T-cell (primary cell): ENCODE results near the gene RETREG1. TPM values are rescaled to one million over a fixed set of nuclear protein-coding genes. Genes with fewer than 3 reads are reported as not detected.

Source experiments
- ATAC-seq, 4 experiments: fragments of 200-7000 bp in 3 of 4; fragments of 150-1000 bp in 1 of 4; cut with Tn5 transposase; replicated peaks in 1 of 4; 1 replicate in 3 of 4; 2 replicates in 1 of 4; pipeline ENCODE4 v1.10.0; 2021; ENCODE audit warnings: moderate library complexity in 3 of 4, mild to moderate bottlenecking in 2 of 4, moderate number of reproducible peaks in 1 of 4
- CTCF ChIA-PET, 2 donors: fragments of 300-600 bp; sonication (Branson Sonifier 250); formaldehyde crosslinking; loops; one replicate each; lab custom pipeline; 2022; ENCODE audit warnings: antibody characterized with exemption in 2 of 2; lab: Charles Lee
- POLR2A ChIA-PET, 2 donors: fragments of 300-600 bp; sonication (Branson Sonifier 250); formaldehyde crosslinking; loops; one replicate each; lab custom pipeline; 2022; ENCODE audit warnings: antibody characterized with exemption in 2 of 2; lab: Charles Lee
- DNase-seq, 35 experiments: peaks; one replicate each; pipeline versions ENCODE4 v3.0.0 to v3.0.0-alpha.2; 2013 to 2023
- H3K27ac ChIP-seq: one replicate; pipeline ENCODE4 v1.5.1; 2013; ENCODE audit warnings: low read length
- H3K27me3 ChIP-seq, 2 experiments: replicated peaks in 1 of 2; 1 replicate in 1 of 2; 2 replicates in 1 of 2; pipeline versions ENCODE4 v1.6.1 to v1.7.0; 2013; ENCODE audit warnings: low read length in 1 of 2, mixed read lengths in 1 of 2; ENCODE audit not compliant: control insufficient read depth in 2 of 2, insufficient read depth in 2 of 2; ENCODE audit errors: extremely low read depth in 1 of 2
- H3K36me3 ChIP-seq, 2 donors: 1 replicate in 1 of 2; 2 replicates in 1 of 2; pipeline versions ENCODE4 v1.6.1 to v1.7.0; 2013; ENCODE audit warnings: low read length in 1 of 2; ENCODE audit not compliant: control insufficient read depth in 2 of 2, insufficient read depth in 1 of 2; ENCODE audit errors: extremely low read depth in 1 of 2
- H3K4me1 ChIP-seq, 2 experiments: 1 replicate in 1 of 2; 2 replicates in 1 of 2; pipeline versions ENCODE4 v1.6.1 to v1.7.0; 2013; ENCODE audit warnings: low read length in 2 of 2, mixed read lengths in 1 of 2; ENCODE audit not compliant: insufficient read depth in 2 of 2, control insufficient read depth in 1 of 2; ENCODE audit errors: extremely low read depth in 1 of 2
- H3K4me3 ChIP-seq, 2 donors: 1 replicate in 1 of 2; 2 replicates in 1 of 2; pipeline versions ENCODE4 v1.5.1 to v1.7.0; 2013; ENCODE audit warnings: mild to moderate bottlenecking in 2 of 2, low read length in 1 of 2, moderate library complexity in 1 of 2; ENCODE audit not compliant: control insufficient read depth in 1 of 2; ENCODE audit errors: extremely low read depth in 1 of 2
- H3K9me3 ChIP-seq: 2 replicates; pipeline ENCODE4 v1.7.0; 2013
- H3K27ac Mint-ChIP-seq, 2 donors: one replicate each; pipeline ENCODE4 v1.8.0; 2020 to 2021; ENCODE audit warnings: mild to moderate bottlenecking in 2 of 2, mixed read lengths in 2 of 2
- H3K27me3 Mint-ChIP-seq, 2 donors: one replicate each; pipeline ENCODE4 v1.8.0; 2021 to 2022; ENCODE audit warnings: mixed read lengths in 2 of 2
- H3K36me3 Mint-ChIP-seq: one replicate; pipeline ENCODE4 v1.8.0; 2021; ENCODE audit warnings: mixed read lengths
- H3K4me1 Mint-ChIP-seq, 3 donors: one replicate each; pipeline ENCODE4 v1.8.0; 2020 to 2022; ENCODE audit warnings: mixed read lengths in 3 of 3, mild to moderate bottlenecking in 1 of 3
- H3K4me3 Mint-ChIP-seq, 3 donors: one replicate each; pipeline ENCODE4 v1.8.0; 2020 to 2022; ENCODE audit warnings: mild to moderate bottlenecking in 3 of 3, mixed read lengths in 3 of 3, moderate library complexity in 3 of 3
- H3K9me3 Mint-ChIP-seq, 3 donors: one replicate each; pipeline ENCODE4 v1.8.0; 2020 to 2022; ENCODE audit warnings: mixed read lengths in 3 of 3
- WGBS: methylation state at CpG from one replicate; pipeline ENCODE4 v1.1.5; 2013; ENCODE audit warnings: missing lambda C conversion rate; ENCODE audit not compliant: insufficient coverage; 5-methylcytosine and 5-hydroxymethylcytosine counted together
- total RNA-seq, 35 experiments: library from RNA in 6 of 35; stranded (reverse) in 6 of 35; fragments of 120-200 nt in 1 of 35; gene quantifications; one replicate each; pipeline versions ENCODE4 v1.2.1 to v1.2.4 and lab custom pipeline; 2013 to 2026

RETREG1 gene
- total RNA-seq, 5 donors from 2014 or later (not counting 1 experiment from before 2014, with no cell fraction given) = 41.0 to 72.1 (median 55.5) TPM

- Mint-ChIP-seq H3K27me3 (no peaks in the 10 kb centered on the region), H3K4me3 (no peak overlapping the region), H3K36me3 (peaks cover 32% of the 10 kb centered on the region), H3K27ac (no peak overlapping the region), H3K9me3 (peaks cover 0 to 1% (median 1%) of the 10 kb centered on the region in 3 donors), H3K4me1 (peaks cover 19 to 28% (median 25%) of the 10 kb centered on the region in 3 donors)
- H3K4me1 ChIP-seq = no peaks in the 10 kb centered on the region
- DNase-seq (no peak), ATAC-seq (no peak)
- WGBS = 90% methylated on average over 16 of the region's 17 CpGs
- ChIA-PET CTCF (no interaction called here), POLR2A (no interaction called here)
- no peaks in the 10 kb centered on the region for H3K9me3 ChIP-seq
- H3K36me3 ChIP-seq = peaks cover 0 to 13% of the 10 kb centered on the region in 2 donors
- H3K4me3 ChIP-seq = no peak overlapping the region
- no peaks in the 10 kb centered on the region for H3K27me3 ChIP-seq
- H3K27ac ChIP-seq = no peak overlapping the region
Observed at GRCh38 chr5:16505140-16505891, 111.5 kb downstream of the RETREG1 start.

GRCh38 chr5:16504571-16504970 is 112.2 kb downstream of the RETREG1 start:
- H3K9me3 ChIP-seq = no peaks in the 10 kb centered on the region
- H3K27ac ChIP-seq = no peak overlapping the region
- H3K4me3 ChIP-seq = no peak overlapping the region
- H3K9me3 Mint-ChIP-seq = peaks cover 0 to 5% (median 5%) of the 10 kb centered on the region in 3 donors
- H3K4me3 Mint-ChIP-seq = no peak overlapping the region
- H3K36me3 Mint-ChIP-seq = peaks cover 38% of the 10 kb centered on the region
- peaks cover 19 to 24% (median 22%) of the 10 kb centered on the region in 3 donors for H3K4me1 Mint-ChIP-seq
- ATAC-seq (no peak), DNase-seq (no peak)
- no peaks in the 10 kb centered on the region for H3K4me1 ChIP-seq
- POLR2A ChIA-PET = no interaction called here
- 81% methylated on average over 7 of the region's 10 CpGs for whole genome bisulfite sequencing
- H3K36me3 ChIP-seq = peaks cover 0 to 16% of the 10 kb centered on the region in 2 donors
- H3K27ac Mint-ChIP-seq = no peak overlapping the region
- no peaks in the 10 kb centered on the region for H3K27me3 ChIP-seq
- H3K27me3 Mint-ChIP-seq = no peaks in the 10 kb centered on the region
- CTCF ChIA-PET = no interaction called here

GRCh38 chr5:16502866-16503265 is 113.9 kb downstream of the RETREG1 start:
- ChIA-PET CTCF (interaction anchor here in 1 of 2 donors (1.2 kb wide), 1 partner anchor 48 kb away, joined by 3 read pairs; no protein-coding TSS in a partner anchor), POLR2A (no interaction called here)
- H3K27me3 Mint-ChIP-seq = no peaks in the 10 kb centered on the region
- H3K9me3 Mint-ChIP-seq = peaks cover 3 to 7% (median 6%) of the 10 kb centered on the region in 3 donors
- peaks cover 15 to 19% (median 15%) of the 10 kb centered on the region in 3 donors for H3K4me1 Mint-ChIP-seq
- Histone ChIP-seq H3K36me3 (peaks cover 0 to 20% of the 10 kb centered on the region in 2 donors), H3K4me1 (no peaks in the 10 kb centered on the region), H3K27ac (no peak overlapping the region), H3K4me3 (no peak overlapping the region), H3K9me3 (no peaks in the 10 kb centered on the region), H3K27me3 (no peaks in the 10 kb centered on the region)
- H3K36me3 Mint-ChIP-seq = peaks cover 45% of the 10 kb centered on the region
- DNase-seq (no peak), ATAC-seq (no peak)
- no CpG with 5 or more reads among the region's 3 CpGs for WGBS
- H3K27ac Mint-ChIP-seq = no peak overlapping the region
- no peak overlapping the region for H3K4me3 Mint-ChIP-seq

- Mint-ChIP-seq H3K27me3 (no peaks in the 10 kb centered on the region), H3K4me1 (peaks cover 9 to 11% (median 9%) of the 10 kb centered on the region in 3 donors), H3K27ac (no peak overlapping the region), H3K36me3 (peaks cover 59% of the 10 kb centered on the region), H3K4me3 (no peak overlapping the region), H3K9me3 (peaks cover 9 to 29% (median 10%) of the 10 kb centered on the region in 3 donors)
- Histone ChIP-seq H3K9me3 (peaks cover 4% of the 10 kb centered on the region), H3K27me3 (no peaks in the 10 kb centered on the region), H3K4me3 (no peak overlapping the region), H3K4me1 (no peaks in the 10 kb centered on the region), H3K27ac (no peak overlapping the region), H3K36me3 (peaks cover 0 to 21% of the 10 kb centered on the region in 2 donors)
- CTCF ChIA-PET = no interaction called here
- POLR2A ChIA-PET = no interaction called here
- DNase-seq (no peak), ATAC-seq (no peak)
- 100% methylated on average over 4 of the region's 5 CpGs for WGBS
Observed at GRCh38 chr5:16500024-16500423, 116.8 kb downstream of the RETREG1 start.

- H3K27ac Mint-ChIP-seq = no peak overlapping the region
- H3K27me3 Mint-ChIP-seq = no peaks in the 10 kb centered on the region
- no peak for ATAC-seq
- peaks cover 0 to 2% of the 10 kb centered on the region in 2 experiments for H3K4me1 ChIP-seq
- H3K4me3 ChIP-seq = no peak overlapping the region
- H3K9me3 Mint-ChIP-seq = peaks cover 15 to 38% (median 15%) of the 10 kb centered on the region in 3 donors
- H3K4me3 Mint-ChIP-seq = no peak overlapping the region
- CTCF ChIA-PET = no interaction called here
- no peak for DNase-seq
- peaks cover 7% of the 10 kb centered on the region for H3K9me3 ChIP-seq
- peaks cover 0 to 9% of the 10 kb centered on the region in 2 donors for H3K36me3 ChIP-seq
- no CpG with 5 or more reads among the region's 2 CpGs for WGBS
- no peak overlapping the region for H3K27ac ChIP-seq
- POLR2A ChIA-PET = no interaction called here
- peaks cover 14 to 28% (median 21%) of the 10 kb centered on the region in 3 donors for H3K4me1 Mint-ChIP-seq
- H3K27me3 ChIP-seq = no peaks in the 10 kb centered on the region
- H3K36me3 Mint-ChIP-seq = peaks cover 52% of the 10 kb centered on the region
Observed at GRCh38 chr5:16497546-16497945, 119.3 kb downstream of the RETREG1 start.

- Mint-ChIP-seq H3K4me1 (peaks cover 38 to 45% (median 40%) of the 10 kb centered on the region in 3 donors), H3K9me3 (peaks cover 10 to 34% (median 12%) of the 10 kb centered on the region in 3 donors), H3K27ac (peak overlapping the region in 1 of 2 donors; percentile 1), H3K27me3 (no peaks in the 10 kb centered on the region), H3K4me3 (no peak overlapping the region), H3K36me3 (peaks cover 30% of the 10 kb centered on the region)
- Histone ChIP-seq H3K4me3 (no peak overlapping the region), H3K4me1 (peaks cover 0 to 2% of the 10 kb centered on the region in 2 experiments), H3K27ac (no peak overlapping the region), H3K9me3 (peaks cover 7% of the 10 kb centered on the region), H3K36me3 (peaks cover 0 to 2% of the 10 kb centered on the region in 2 donors), H3K27me3 (no peaks in the 10 kb centered on the region)
- DNase-seq (no peak), ATAC-seq (no peak)
- ChIA-PET CTCF (no interaction called here), POLR2A (no interaction called here)
- WGBS = 50% methylated on average over 1 of the region's 1 CpG
Observed at GRCh38 chr5:16493261-16493660, 123.5 kb downstream of the RETREG1 start.
